Mesodermal cell (in vitro differentiated cells): ENCODE measurements around the gene CHL1.

Source experiments
- H3K27ac ChIP-seq: 2 replicates; pipeline ENCODE4 v1.7.0; 2013; ENCODE audit warnings: mild to moderate bottlenecking, low read depth, low read length, moderate library complexity; ENCODE audit not compliant: severe bottlenecking
- H3K36me3 ChIP-seq: 2 replicates; pipeline ENCODE4 v1.7.1; 2013; ENCODE audit warnings: mild to moderate bottlenecking, low read length, moderate library complexity; ENCODE audit not compliant: control insufficient read depth, insufficient read depth
- H3K4me1 ChIP-seq: one replicate; pipeline ENCODE4 v1.7.1; 2013; ENCODE audit warnings: mild to moderate bottlenecking, low read length; ENCODE audit not compliant: insufficient read depth, control insufficient read depth, poor library complexity, severe bottlenecking
- H3K4me3 ChIP-seq: 2 replicates; pipeline ENCODE4 v1.7.0; 2013; ENCODE audit warnings: low read length, control low read depth, mild to moderate bottlenecking; ENCODE audit not compliant: insufficient read depth, poor library complexity, severe bottlenecking; ENCODE audit errors: extremely low read depth
- H3K9me3 ChIP-seq: 2 replicates; pipeline ENCODE4 v1.7.1; 2013; ENCODE audit warnings: mild to moderate bottlenecking, low read length, moderate library complexity; ENCODE audit not compliant: control insufficient read depth
- WGBS, 2 experiments: methylation state at CpG; one replicate each; pipeline ENCODE4 v1.1.5; 2013; ENCODE audit warnings: missing lambda C conversion rate in 2 of 2; ENCODE audit not compliant: insufficient coverage in 2 of 2; 5-methylcytosine and 5-hydroxymethylcytosine counted together

The CHL1 gene

GRCh38 chr3:435161-435560 lies 238.6 kb downstream of the CHL1 start:
- no peak overlapping the region for H3K27ac ChIP-seq
- peaks cover 12% of the 10 kb centered on the region for H3K9me3 ChIP-seq
- no peaks in the 10 kb centered on the region for H3K4me1 ChIP-seq
- WGBS, 2 experiments: no CpG with 5 or more reads among the region's 3 CpGs
- no peaks in the 10 kb centered on the region for H3K36me3 ChIP-seq
- H3K4me3 ChIP-seq: no peak overlapping the region

DNA sequence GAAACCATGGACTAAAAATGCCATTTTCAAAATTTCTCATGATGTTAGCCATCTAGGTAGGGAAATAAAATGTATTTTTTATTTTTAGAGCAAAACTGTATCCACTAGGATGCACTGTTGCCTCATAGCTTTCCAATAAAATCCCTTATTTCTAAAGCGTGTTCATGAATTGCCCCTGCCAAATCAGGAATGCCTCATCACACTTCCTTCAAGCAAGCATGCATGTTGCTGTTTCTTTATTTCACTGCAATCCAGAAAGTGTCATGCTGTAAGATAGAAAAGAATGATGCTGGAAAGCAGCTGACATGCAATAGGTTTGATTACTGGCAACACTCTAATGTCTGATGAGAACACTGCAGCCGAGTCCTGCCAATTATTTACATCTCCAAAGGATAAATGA lies 239.5 kb downstream of the CHL1 start:
- Histone ChIP-seq H3K4me1 (no peaks in the 10 kb centered on the region), H3K36me3 (no peaks in the 10 kb centered on the region), H3K4me3 (no peak overlapping the region), H3K27ac (no peak overlapping the region), H3K9me3 (peaks cover 12% of the 10 kb centered on the region)
- 50 to 80% methylated on average over 1 of the region's 2 CpGs for WGBS, 2 experiments

DNA sequence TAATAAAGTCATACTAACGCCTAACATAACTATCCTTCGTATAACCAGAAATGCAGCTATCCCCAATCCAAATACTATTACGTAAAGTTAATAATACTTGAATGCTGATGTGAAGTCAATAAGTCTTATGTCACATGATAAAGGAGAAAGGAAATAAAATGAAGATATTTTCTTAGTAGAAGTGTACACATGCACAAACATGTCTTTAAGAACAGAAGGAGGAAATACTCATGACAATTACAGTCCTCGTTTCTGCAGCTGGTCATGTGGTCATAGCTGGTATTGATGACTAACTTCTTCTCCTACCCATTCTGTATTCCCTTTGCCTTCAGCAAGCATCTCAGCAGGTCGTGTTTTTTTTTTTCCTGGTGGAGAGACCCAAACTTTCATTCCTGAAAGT lies 244.3 kb downstream of the CHL1 start:
- Histone ChIP-seq H3K9me3 (peaks cover 5% of the 10 kb centered on the region), H3K36me3 (no peaks in the 10 kb centered on the region), H3K4me3 (no peak overlapping the region), H3K4me1 (no peaks in the 10 kb centered on the region), H3K27ac (no peak overlapping the region)
- 50% methylated on average over 1 of the region's 5 CpGs; no CpG with 5 or more reads in 1 of the 2 experiments for WGBS, 2 experiments

GRCh38 chr3:445960-446359 lies 249.4 kb downstream of the CHL1 start:
- H3K36me3 ChIP-seq: no peaks in the 10 kb centered on the region
- H3K4me3 ChIP-seq: no peak overlapping the region
- no peak overlapping the region for H3K27ac ChIP-seq
- H3K9me3 ChIP-seq: peaks cover 6% of the 10 kb centered on the region
- WGBS, 2 experiments: 80% methylated on average over 1 of the region's 2 CpGs; no CpG with 5 or more reads in 1 of the 2 experiments
- H3K4me1 ChIP-seq: no peaks in the 10 kb centered on the region

GRCh38 chr3:447671-448070 lies 251.1 kb downstream of the CHL1 start:
- no peaks in the 10 kb centered on the region for H3K36me3 ChIP-seq
- H3K4me3 ChIP-seq: no peak overlapping the region
- no peaks in the 10 kb centered on the region for H3K4me1 ChIP-seq
- H3K9me3 ChIP-seq: peaks cover 12% of the 10 kb centered on the region
- 65 to 94% methylated on average over 4 to 5 of the region's 5 CpGs for WGBS, 2 experiments
- H3K27ac ChIP-seq: no peak overlapping the region

DNA sequence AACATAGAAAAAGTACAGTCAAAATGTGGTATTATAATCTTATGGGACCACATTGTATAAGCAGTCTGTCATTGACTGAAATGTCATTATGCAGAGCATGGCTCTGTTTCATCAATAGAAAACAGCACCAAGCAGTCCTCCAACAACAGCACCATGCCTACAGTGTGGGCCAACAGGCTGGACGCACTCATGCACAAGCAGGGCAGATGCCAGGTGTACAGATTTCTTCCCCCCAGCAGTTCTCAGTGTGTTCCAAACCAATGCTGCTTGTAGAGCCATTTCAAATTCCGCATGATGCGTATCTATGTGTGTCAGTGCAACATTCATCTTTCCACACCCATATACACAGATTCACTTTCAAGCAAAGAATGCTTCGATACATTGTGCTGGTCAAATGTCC lies 253.1 kb downstream of the CHL1 start:
- WGBS, 2 experiments: 89 to 96% methylated on average over 3 of the region's 4 CpGs

DNA sequence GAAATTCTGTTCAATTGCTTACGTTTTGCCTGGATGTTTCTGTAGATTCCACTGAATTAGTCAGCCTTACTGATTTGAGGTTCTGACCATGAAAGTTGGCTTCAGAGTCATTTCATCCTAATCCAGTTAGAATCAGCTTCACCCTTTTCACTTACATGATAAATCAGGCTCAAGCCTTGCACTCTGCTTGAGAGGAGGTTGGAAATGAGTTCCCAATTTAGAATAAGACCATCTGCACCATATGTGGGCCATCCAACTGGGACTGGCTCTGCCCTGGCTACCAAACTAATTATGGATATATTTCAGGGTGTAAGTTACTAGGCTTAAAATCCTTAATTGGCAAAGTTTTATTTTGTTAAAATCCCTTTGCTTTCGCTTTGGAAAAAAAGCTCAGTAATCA lies 255.7 kb downstream of the CHL1 start:
- 67 to 80% methylated on average over 1 of the region's 2 CpGs for WGBS, 2 experiments
- no peak overlapping the region for H3K27ac ChIP-seq
- peaks cover 25% of the 10 kb centered on the region for H3K9me3 ChIP-seq
- no peaks in the 10 kb centered on the region for H3K36me3 ChIP-seq
- no peak overlapping the region for H3K4me3 ChIP-seq
- no peaks in the 10 kb centered on the region for H3K4me1 ChIP-seq

More for the DNA sequence above, 253.1 kb downstream of the CHL1 start:
- H3K4me1 ChIP-seq: no peaks in the 10 kb centered on the region
- H3K36me3 ChIP-seq: no peaks in the 10 kb centered on the region
- peaks cover 15% of the 10 kb centered on the region for H3K9me3 ChIP-seq
- no peak overlapping the region for H3K27ac ChIP-seq
- no peak overlapping the region for H3K4me3 ChIP-seq

DNA sequence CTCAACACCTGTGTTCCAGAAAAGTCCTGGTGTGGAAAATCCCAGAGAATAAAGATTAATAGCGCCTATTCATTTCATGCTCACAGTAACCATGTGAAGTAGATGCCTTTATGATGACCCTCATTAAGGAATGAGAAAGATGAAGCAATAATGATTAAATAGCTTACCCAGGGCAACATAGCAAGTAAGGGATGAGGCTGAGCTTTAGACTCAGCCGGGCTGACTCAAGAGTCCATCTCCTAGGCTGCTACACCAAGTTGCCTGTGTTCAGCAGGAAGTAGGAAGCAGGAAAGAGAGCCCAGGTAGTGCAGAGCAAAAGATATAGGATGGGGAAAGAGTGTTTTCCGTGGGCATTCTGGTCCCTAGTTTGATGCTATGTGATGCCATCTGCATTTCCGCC lies 256.5 kb downstream of the CHL1 start:
- Histone ChIP-seq H3K4me3 (no peak overlapping the region), H3K9me3 (peaks cover 23% of the 10 kb centered on the region), H3K4me1 (no peaks in the 10 kb centered on the region), H3K36me3 (no peaks in the 10 kb centered on the region), H3K27ac (no peak overlapping the region)
- 63 to 79% methylated on average over 3 of the region's 4 CpGs for WGBS, 2 experiments

GRCh38 chr3:454986-455385 lies 258.4 kb downstream of the CHL1 start:
- WGBS, 2 experiments: 20% methylated on average over 1 of the region's 2 CpGs; no CpG with 5 or more reads in 1 of the 2 experiments
- Histone ChIP-seq H3K27ac (no peak overlapping the region), H3K4me3 (no peak overlapping the region), H3K4me1 (no peaks in the 10 kb centered on the region), H3K9me3 (peaks cover 29% of the 10 kb centered on the region), H3K36me3 (no peaks in the 10 kb centered on the region)

GRCh38 chr3:458124-458523 lies 261.6 kb downstream of the CHL1 start:
- no peaks in the 10 kb centered on the region for H3K4me1 ChIP-seq
- H3K27ac ChIP-seq: no peak overlapping the region
- H3K4me3 ChIP-seq: no peak overlapping the region
- no peaks in the 10 kb centered on the region for H3K36me3 ChIP-seq
- peaks cover 35% of the 10 kb centered on the region for H3K9me3 ChIP-seq
- WGBS, 2 experiments: no CpG with 5 or more reads among the region's 3 CpGs

- Histone ChIP-seq H3K4me1 (no peaks in the 10 kb centered on the region), H3K4me3 (no peak overlapping the region), H3K27ac (no peak overlapping the region), H3K36me3 (no peaks in the 10 kb centered on the region), H3K9me3 (peaks cover 32% of the 10 kb centered on the region)
- WGBS, 2 experiments: 83 to 86% methylated on average over 1 to 6 of the region's 8 CpGs
Observed at GRCh38 chr3:458653-459310, 262.2 kb downstream of the CHL1 start.
